Skeletal muscle tissue (tissue), 4 donors: ENCODE data around the gene TUBB. TPM values are rescaled to one million over a fixed set of nuclear protein-coding genes. Genes with fewer than 3 reads are reported as not detected.

Experiments used
- H3K27ac ChIP-seq: one replicate; pipeline ENCODE4 v1.7.0; 2013; ENCODE audit warnings: mild to moderate bottlenecking, low read depth, low read length, inconsistent platforms
- H3K27me3 ChIP-seq, 3 donors: one replicate each; pipeline ENCODE4 v1.7.0; 2013; ENCODE audit warnings: low read length in 3 of 3; ENCODE audit not compliant: control insufficient read depth in 3 of 3, insufficient read depth in 3 of 3
- H3K36me3 ChIP-seq, 3 donors: one replicate each; pipeline ENCODE4 v1.7.0; 2013; ENCODE audit warnings: low read length in 3 of 3; ENCODE audit not compliant: control insufficient read depth in 3 of 3, insufficient read depth in 3 of 3
- H3K4me1 ChIP-seq, 3 donors: one replicate each; pipeline ENCODE4 v1.7.0; 2013; ENCODE audit warnings: low read length in 3 of 3, mild to moderate bottlenecking in 3 of 3; ENCODE audit not compliant: control insufficient read depth in 3 of 3, insufficient read depth in 3 of 3
- H3K4me3 ChIP-seq, 3 donors: one replicate each; pipeline ENCODE4 v1.7.0; 2013; ENCODE audit warnings: low read length in 3 of 3
- H3K9ac ChIP-seq, 3 donors: one replicate each; pipeline ENCODE4 v1.7.0; 2013; ENCODE audit warnings: low read length in 3 of 3, mild to moderate bottlenecking in 3 of 3, moderate library complexity in 2 of 3, low read depth in 1 of 3
- H3K9me3 ChIP-seq, 3 donors: one replicate each; pipeline ENCODE4 v1.7.0; 2013; ENCODE audit warnings: low read length in 3 of 3; ENCODE audit not compliant: control insufficient read depth in 3 of 3
- total RNA-seq: library from RNA; depleted of rRNA; stranded (reverse); fragments of >200 nt; gene quantifications from one replicate; pipeline ENCODE4 v1.2.3, GENCODE V29; 2014
- donor health status: Osteomylitis.

The TUBB gene
- total RNA-seq, 1 donor from 2014 or later: 317 TPM

DNA sequence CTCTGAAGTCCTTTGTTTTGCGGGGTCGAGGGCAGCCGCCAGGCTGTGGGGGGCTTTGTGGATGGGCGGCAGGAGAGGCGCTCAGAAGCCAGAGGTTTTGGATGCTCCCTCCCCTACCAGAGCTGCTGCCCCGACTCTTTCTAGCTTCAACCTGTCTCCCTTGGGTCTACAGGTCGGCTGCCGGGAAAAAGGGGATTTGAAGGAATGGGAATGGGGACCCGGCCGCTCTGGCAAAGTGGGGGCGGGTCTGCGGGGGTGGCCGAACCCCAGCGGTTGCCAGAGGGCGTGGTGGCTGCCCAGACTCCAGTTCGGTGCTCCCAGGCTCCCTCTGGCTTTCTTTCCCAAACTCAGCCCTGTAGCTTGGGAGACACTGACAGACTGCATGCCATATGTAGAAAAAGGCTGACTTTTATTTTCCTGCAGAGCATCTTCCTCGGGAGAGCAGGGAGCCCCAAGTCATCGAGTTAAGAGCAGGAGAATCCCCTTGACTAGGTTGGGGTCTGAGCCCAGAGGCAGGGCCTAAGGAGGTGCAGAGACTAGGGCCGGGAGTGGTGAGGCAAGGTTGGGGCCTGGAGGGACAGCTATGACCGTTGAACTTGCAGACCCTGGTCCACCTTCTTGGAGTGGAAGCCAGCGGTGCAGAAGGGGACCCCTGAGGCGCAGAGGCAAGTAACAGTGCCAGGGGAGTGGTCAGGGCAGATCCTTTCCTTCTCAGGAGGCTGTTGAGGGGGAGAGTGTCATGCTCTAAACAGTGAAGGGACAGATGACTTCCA lies 32.3 kb upstream of the TUBB start:
- Histone ChIP-seq H3K4me3 (peak overlapping the region; percentile 80 to 92 (median 85)), H3K9me3 (no peaks in the 10 kb centered on the region), H3K27me3 (no peaks in the 10 kb centered on the region), H3K27ac (peak overlapping the region; percentile 99), H3K36me3 (peaks cover 0 to 2% (median 0%) of the 10 kb centered on the region in 3 donors), H3K4me1 (peaks cover 46 to 63% (median 59%) of the 10 kb centered on the region in 3 donors), H3K9ac (peak overlapping the region; percentile 92 to 94 (median 94))

DNA sequence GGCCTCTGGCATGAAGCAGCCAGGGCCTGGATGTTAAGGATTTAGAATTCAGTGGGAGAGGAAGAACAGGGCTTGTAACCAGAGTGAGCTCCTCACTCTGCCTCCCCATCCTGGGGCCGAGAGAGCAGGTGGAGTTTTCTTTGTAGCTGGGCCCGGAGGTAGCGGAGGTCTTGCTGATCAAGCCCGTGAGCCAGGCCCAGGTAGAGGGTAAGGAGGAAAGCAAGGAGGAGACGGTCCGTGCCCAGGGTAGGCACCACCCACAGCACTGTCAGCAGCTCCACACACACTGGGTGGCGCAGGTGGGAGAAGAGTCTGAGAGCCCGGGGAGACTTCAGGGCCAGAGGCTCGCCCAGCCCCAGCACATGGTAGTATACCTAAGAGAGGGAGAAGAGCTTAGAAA lies 31.6 kb upstream of the TUBB start:
- peak overlapping the region; percentile 99 for H3K27ac ChIP-seq
- peaks cover 43 to 56% (median 52%) of the 10 kb centered on the region in 3 donors for H3K4me1 ChIP-seq
- H3K27me3 ChIP-seq: no peaks in the 10 kb centered on the region
- H3K4me3 ChIP-seq: peak overlapping the region; percentile 80 to 92 (median 85)
- H3K36me3 ChIP-seq: peaks cover 0 to 2% (median 0%) of the 10 kb centered on the region in 3 donors
- no peaks in the 10 kb centered on the region for H3K9me3 ChIP-seq
- peak overlapping the region in 2 of 3 donors; percentile 92 to 94 for H3K9ac ChIP-seq

DNA sequence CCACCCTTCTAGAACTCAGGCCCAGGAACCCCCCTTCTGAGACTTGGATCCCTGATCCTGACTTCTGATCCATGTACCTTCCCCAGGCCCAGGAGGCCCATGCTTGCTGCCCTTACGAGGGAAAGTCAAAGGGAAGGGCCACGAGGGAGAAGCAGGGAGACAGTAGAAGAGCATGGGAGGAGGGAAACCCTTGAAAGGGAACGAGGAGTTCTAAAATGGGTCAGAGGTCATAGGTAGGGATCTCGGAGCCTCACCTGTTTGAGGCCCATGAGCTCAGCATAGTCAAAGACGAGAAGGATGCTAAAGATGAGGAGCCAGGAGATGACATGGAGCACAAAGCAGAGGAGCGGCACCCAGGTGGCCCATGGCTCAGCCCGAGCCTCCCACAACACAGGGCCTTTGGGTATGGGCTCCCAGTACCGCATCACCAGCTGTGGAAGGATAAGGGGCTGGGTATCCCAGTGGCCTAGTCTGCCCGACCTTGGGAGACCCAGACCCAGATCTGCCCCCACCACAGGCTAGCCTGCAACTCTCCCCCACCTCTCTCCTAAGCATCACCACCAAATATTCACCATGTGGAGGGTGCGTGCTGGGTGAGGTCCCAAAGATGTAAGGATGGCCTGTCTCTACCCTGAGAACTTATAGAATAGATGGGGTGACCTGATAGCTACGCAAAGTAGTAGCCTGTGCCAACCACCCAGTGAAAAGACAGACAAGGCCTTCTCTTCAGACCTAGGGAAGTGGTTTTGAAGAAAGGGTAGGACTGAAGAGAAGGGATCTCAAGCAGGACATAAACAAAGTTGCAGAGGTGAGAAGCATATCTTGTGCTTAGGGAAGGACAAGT lies 30.9 kb upstream of the TUBB start:
- H3K9ac ChIP-seq: peak overlapping the region in 1 of 3 donors; percentile 92
- H3K27me3 ChIP-seq: no peaks in the 10 kb centered on the region
- H3K4me3 ChIP-seq: peak overlapping the region in 1 of 3 donors; percentile 81
- peak overlapping the region; percentile 99 for H3K27ac ChIP-seq
- no peaks in the 10 kb centered on the region for H3K9me3 ChIP-seq
- peaks cover 0 to 2% (median 0%) of the 10 kb centered on the region in 3 donors for H3K36me3 ChIP-seq
- H3K4me1 ChIP-seq: peaks cover 42 to 52% (median 51%) of the 10 kb centered on the region in 3 donors

DNA sequence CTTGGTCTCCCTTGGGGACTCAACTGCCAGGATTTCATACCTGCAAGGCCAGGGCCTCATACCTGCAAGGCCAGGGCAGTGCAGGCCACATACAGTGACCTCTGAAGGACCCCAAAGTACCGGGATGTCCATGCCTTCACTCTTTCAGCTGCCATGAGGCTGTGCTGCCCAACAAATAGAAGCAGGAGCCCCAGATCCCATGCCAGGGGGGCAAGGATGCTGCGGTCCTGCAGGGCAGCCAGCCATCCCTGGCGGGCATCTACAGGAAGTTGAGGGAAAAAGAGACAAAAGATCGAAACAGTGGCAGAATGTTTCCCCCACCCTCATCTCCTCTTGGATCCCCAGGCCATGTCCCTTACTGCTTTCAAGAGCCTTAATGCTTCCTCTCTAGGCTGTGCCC lies 30.2 kb upstream of the TUBB start:
- peak overlapping the region; percentile 79 to 90 (median 81) for H3K4me3 ChIP-seq
- no peaks in the 10 kb centered on the region for H3K36me3 ChIP-seq
- peak overlapping the region; percentile 66 to 74 (median 74) for H3K9ac ChIP-seq
- H3K4me1 ChIP-seq: peaks cover 42 to 51% (median 47%) of the 10 kb centered on the region in 3 donors
- H3K27ac ChIP-seq: peak overlapping the region; percentile 99
- no peaks in the 10 kb centered on the region for H3K27me3 ChIP-seq
- no peaks in the 10 kb centered on the region for H3K9me3 ChIP-seq

- peak within 1 kb of the TSS; percentile 66 to 74 (median 74) for H3K9ac ChIP-seq
- peaks cover 39 to 46% (median 41%) of the 10 kb centered on the region in 3 donors for H3K4me1 ChIP-seq
- no peaks in the 10 kb centered on the region for H3K27me3 ChIP-seq
- H3K9me3 ChIP-seq: no peaks in the 10 kb centered on the region
- peak within 1 kb of the TSS; percentile 79 to 90 (median 81) for H3K4me3 ChIP-seq
- H3K36me3 ChIP-seq: no peaks in the 10 kb centered on the region
- H3K27ac ChIP-seq: peak within 1 kb of the TSS; percentile 99
Measured at GRCh38 chr6:30690403-30691207, 29.5 kb upstream of the TUBB start, which contains the start of gene NRM. TSS of gene NRM (minus strand) at chr6:30690984. CDS start at chr6:30690974, 10 bp downstream.

DNA sequence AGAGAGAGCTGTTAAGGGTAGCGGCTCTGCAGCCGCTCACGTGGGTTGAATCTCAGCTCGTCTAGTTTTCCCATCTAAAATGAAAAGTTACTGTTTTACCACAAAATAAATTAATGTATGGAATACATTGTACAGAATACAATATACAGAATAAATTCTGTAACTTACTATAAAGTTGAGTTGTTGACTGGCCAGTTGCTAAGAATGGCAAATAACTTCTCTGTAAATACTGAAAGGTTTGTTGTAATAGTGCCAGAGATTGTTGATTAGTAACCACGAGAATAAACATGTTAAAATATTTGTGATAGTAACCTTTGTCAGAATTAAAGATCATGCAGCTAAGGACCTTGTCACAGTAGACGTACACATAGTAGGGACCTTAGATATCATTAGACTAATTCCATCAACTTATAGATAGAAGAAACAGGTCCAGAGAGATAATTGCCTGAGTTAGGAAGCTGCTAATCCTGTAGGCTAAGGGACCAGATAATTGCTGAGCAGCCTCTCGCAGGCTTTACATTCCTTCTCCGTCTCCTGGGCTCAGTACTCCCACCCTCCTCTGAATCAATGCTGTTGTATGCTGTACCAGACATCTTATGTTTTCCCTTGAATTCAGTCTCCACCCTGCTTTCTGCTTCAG lies 28.8 kb upstream of the TUBB start:
- Histone ChIP-seq H3K4me3 (peak overlapping the region; percentile 79 to 90 (median 81)), H3K9ac (peak overlapping the region in 2 of 3 donors; percentile 66 to 74), H3K9me3 (no peaks in the 10 kb centered on the region), H3K4me1 (peaks cover 34 to 40% (median 35%) of the 10 kb centered on the region in 3 donors), H3K27me3 (no peaks in the 10 kb centered on the region), H3K36me3 (no peaks in the 10 kb centered on the region), H3K27ac (peak overlapping the region; percentile 99)

- Histone ChIP-seq H3K9ac (no peak overlapping the region), H3K27me3 (no peaks in the 10 kb centered on the region), H3K9me3 (no peaks in the 10 kb centered on the region), H3K4me1 (peaks cover 0 to 3% (median 0%) of the 10 kb centered on the region in 3 donors), H3K4me3 (no peak overlapping the region), H3K27ac (no peak overlapping the region), H3K36me3 (peaks cover 4 to 6% (median 5%) of the 10 kb centered on the region in 3 donors)
Measured at GRCh38 chr6:30696432-30696831, 23.7 kb upstream of the TUBB start.

- no peak overlapping the region for H3K27ac ChIP-seq
- H3K36me3 ChIP-seq: peaks cover 16 to 25% (median 22%) of the 10 kb centered on the region in 3 donors
- no peak overlapping the region for H3K4me3 ChIP-seq
Measured at GRCh38 chr6:30700340-30700739, 19.8 kb upstream of the TUBB start.

DNA sequence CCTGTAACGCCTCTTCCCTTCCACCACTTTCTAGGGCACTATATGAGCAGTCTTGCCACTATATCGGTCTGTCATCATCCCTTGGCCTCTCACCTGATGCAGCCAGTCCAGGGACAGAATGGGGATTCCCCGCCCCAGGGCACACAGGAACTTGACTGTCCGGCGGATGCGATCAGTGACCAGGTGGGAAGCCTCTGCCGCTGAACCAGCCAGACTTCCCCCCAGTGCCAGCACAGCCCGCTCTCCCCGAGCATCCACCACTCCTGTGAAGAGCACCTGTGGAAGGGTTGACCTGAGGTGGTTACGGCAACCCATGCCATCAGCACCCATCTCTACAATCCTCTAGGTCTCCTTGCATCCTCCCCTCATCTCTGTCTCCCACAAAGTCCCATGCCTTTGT lies 17.1 kb upstream of the TUBB start:
- Histone ChIP-seq H3K4me1 (peaks cover 10 to 17% (median 14%) of the 10 kb centered on the region in 3 donors), H3K4me3 (no peak overlapping the region), H3K27me3 (no peaks in the 10 kb centered on the region), H3K9ac (no peak overlapping the region), H3K9me3 (no peaks in the 10 kb centered on the region), H3K27ac (no peak overlapping the region), H3K36me3 (peaks cover 29 to 35% (median 32%) of the 10 kb centered on the region in 3 donors)

More at GRCh38 chr6:30700340-30700739, 19.8 kb upstream of the TUBB start:
- no peak overlapping the region for H3K9ac ChIP-seq
- H3K4me1 ChIP-seq: peaks cover 3 to 6% (median 4%) of the 10 kb centered on the region in 3 donors
- no peaks in the 10 kb centered on the region for H3K9me3 ChIP-seq
- no peaks in the 10 kb centered on the region for H3K27me3 ChIP-seq
